GM12873 (cell line): Measurements from ENCODE around the gene HMCN1.

Source experiments
- TF ChIP-seq, protein P1 (sequence below): IDR thresholded peaks from 2 replicates; pipeline ENCODE4 v1.5.1; 2012; ENCODE audit warnings: low read depth, mild to moderate bottlenecking, moderate library complexity, low read length, control low read depth; ENCODE audit not compliant: insufficient read depth; ENCODE audit errors: missing control alignments

Gene HMCN1

DNA sequence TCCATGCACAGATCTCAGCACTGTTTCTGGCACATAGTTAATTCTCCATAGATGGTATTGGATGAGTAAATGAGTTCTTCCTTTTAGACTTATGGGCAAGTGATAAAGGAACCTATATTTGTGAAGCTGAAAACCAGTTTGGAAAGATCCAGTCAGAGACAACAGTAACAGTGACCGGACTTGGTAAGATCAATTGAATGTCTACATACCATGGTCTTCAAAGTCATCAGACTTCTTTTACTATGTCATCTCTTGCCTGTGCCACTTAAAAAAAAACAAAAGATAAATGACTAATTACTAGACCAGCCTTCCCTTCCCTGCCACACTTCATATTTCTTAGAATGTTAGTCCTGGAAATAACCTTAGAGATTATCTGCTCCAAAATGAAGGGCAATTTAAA is 246.7 kb downstream of the HMCN1 start:
- TF ChIP-seq, protein P1, sequence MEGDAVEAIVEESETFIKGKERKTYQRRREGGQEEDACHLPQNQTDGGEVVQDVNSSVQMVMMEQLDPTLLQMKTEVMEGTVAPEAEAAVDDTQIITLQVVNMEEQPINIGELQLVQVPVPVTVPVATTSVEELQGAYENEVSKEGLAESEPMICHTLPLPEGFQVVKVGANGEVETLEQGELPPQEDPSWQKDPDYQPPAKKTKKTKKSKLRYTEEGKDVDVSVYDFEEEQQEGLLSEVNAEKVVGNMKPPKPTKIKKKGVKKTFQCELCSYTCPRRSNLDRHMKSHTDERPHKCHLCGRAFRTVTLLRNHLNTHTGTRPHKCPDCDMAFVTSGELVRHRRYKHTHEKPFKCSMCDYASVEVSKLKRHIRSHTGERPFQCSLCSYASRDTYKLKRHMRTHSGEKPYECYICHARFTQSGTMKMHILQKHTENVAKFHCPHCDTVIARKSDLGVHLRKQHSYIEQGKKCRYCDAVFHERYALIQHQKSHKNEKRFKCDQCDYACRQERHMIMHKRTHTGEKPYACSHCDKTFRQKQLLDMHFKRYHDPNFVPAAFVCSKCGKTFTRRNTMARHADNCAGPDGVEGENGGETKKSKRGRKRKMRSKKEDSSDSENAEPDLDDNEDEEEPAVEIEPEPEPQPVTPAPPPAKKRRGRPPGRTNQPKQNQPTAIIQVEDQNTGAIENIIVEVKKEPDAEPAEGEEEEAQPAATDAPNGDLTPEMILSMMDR, result no peak

DNA sequence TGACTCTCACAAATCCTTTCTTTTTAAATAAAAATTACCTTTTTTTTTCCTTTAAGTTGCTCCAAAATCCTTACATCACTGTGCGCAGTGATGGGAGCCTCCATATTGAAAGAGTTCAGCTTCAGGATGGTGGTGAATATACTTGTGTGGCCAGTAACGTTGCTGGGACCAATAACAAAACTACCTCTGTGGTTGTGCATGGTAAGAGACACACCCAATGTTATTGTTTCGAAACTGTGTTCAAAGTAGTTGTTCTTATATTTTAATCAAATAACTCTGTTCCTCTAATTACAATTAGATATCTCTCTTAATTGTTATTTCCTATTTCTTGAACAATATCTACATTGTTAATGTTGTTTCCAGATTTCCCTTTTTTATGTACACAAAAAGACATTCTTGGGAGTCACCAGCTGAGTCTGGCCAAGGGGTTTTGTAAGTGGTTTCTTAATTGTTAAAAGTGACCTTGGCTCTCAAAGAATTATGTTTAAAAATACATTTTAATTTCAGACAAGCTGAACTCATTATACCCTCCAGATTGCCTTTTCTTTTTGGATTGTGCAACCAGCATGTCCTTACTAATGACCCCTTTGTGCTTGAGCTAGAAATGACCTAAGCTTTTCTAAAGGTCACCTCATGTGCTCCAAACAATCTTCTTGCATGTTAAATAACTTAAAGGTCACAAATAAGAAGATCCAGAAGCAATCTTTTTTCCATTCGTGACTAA is 250.1 kb downstream of the HMCN1 start:
- TF ChIP-seq, protein P1, result no peak

DNA sequence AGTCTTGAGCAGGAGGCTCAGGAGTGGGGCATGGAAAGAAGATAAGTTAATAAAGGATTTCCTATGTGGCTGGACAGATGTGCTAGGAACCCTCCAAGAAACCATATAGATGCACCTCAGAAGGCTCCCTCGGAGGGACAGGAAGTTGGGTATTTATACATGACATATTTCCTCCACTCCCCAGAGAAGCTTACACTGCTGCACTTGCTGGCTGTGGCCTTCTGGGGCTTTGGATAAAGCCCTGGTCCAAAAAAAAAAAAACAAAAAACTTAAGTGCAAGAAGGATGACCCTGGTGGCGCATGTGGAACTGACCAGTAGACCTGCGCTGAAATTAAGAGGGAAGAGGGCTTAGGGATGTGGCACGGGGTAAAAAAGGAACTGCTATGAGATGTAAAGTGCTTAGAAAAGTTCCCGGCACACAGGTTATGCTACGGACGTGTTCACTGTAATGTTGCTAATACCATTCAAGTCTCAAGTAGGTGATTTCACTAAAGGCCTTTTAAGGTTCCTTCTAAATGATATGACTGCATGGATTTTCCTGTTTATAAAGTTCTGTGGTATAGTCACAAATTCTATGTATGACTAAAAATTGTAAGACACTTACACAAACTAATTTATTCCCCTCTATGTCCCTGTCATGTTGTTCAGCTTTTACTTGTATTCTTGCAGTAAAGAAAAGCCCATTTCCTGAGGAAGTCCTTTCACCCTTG is 253.6 kb downstream of the HMCN1 start:
- TF ChIP-seq, protein P1, result no peak

DNA sequence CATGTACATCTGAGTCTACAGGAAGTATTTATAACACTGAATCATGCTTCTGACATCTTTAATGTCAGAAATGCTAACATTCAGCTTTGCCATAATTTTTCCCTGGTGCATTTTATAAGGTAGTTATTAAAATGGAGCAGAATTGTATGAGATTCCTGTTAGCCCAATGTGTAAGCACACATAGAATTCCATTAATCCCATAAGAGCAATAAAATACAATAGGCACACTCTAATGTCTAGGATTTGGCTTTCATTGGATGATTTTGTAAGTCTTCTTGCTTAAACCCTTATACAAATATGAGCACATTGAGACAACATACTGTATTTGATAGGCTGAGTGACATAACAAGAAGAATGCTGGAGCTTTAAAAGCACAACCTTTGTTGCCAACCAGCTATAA is 256.4 kb downstream of the HMCN1 start:
- TF ChIP-seq, protein P1, result no peak

DNA sequence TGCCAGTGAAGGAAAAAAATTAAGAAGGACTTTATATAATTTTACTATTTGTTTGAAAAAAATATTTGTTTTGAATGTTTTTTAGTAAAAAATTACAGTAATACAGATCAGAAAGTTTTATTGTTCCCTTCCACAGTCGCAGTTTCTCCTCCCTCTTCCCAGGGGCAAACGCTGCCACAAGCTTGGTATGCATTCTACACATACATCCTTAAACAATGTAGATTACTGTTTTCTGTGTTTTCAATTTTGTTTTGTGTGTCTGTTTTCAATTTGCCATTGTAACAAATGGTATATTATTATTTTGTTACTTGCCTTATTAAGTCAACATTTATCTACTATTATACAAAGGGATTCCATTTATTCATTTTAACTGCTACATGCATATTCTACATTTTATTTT is 257.1 kb downstream of the HMCN1 start:
- TF ChIP-seq, protein P1, result no peak

DNA sequence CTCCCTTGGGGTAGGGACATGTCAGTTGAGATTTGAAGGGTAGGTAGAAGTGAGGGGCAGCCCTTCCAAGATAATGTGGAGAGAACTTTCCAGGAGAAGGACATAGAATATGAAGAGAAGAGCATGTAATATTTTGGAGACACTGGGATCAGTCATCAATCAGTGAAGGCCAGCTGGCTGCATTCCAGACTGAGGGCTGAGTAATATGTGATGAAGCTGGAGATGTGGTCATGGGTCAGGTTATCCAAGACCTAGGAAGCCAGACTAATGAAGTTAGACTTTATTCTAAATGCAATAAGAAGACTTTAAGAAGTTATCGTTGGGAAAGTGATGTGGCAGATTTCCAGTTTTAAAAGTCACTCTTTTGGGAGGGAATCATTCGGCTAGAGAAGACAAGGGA is 262.0 kb downstream of the HMCN1 start:
- TF ChIP-seq, protein P1, result no peak

DNA sequence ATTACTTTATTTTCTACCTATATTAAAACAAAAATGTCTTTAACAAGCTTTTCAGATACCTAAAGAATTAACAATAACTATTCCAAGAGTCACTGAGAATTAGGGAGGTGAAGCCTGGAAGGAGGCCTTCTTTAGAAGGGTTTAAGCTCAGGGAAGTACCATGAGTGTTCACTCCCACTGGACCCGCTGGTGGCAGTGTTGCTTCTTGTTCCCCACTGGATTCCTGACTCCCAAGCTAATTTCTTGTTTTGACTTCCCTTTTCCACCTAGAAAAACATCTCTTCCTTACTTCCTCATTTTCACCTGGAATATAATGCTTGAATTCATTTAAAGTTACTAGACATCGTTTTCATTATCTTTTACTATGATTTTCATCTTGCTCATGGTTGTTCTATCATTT is 264.2 kb downstream of the HMCN1 start:
- TF ChIP-seq, protein P1, result no peak
